GM10248 (cell line): ENCODE results near the gene NTM.

Source experiments
- CTCF ChIA-PET: fragments of 300-600 bp; sonication (Branson Sonifier 250); formaldehyde crosslinking; extraction: SDS; loops from one replicate; lab custom pipeline; 2021; ENCODE audit warnings: antibody characterized with exemption; lab: Yijun Ruan, JAX
- POLR2A ChIA-PET: fragments of 350-650 bp; sonication (Branson Sonifier 250); formaldehyde crosslinking; extraction: SDS; loops from one replicate; lab custom pipeline; 2020; ENCODE audit warnings: antibody characterized with exemption; lab: Yijun Ruan, JAX
- DNase-seq: peaks from one replicate; pipeline ENCODE4 v3.0.0; 2012; ENCODE audit errors: extremely low spot score
- TF ChIP-seq, protein P1 (sequence below): IDR thresholded peaks from 2 replicates; pipeline ENCODE4 v1.5.1; 2012; ENCODE audit warnings: mild to moderate bottlenecking, low read depth; ENCODE audit errors: extremely low read depth, missing control alignments, control extremely low read depth

Gene NTM

DNA sequence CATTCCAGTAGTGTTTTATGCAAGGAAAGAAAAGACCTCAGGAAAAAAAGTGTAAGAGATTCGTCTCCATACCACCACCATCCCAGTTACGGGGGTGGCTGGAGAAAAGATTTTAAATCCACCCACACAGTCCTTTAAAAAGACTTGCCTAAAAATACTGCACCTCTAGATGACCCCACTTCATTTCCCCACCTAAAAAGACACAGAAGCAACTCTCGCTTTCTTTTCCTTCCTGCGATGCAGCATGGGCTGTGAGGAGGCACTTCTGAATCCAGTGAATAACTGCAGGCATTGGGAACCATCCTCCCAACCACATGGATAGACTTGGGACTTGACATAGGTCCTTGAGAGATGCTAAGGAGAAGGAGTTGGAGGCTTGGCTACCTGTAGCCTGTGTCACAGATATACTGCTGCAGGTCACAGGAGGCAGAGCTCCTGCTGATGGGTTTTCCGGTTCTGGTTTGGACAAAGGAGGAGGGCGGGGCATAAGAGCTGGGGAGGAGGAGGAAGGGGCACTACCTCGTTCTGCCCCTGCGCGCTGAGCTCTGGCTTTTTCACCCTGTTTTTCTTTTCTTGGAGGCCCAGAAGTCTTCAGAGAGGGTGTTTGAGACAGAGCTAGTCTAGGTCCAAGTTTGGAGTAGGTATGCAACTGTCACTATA is 285.9 kb downstream of the NTM start:
- POLR2A ChIA-PET = no interaction called here
- TF ChIP-seq, protein P1, sequence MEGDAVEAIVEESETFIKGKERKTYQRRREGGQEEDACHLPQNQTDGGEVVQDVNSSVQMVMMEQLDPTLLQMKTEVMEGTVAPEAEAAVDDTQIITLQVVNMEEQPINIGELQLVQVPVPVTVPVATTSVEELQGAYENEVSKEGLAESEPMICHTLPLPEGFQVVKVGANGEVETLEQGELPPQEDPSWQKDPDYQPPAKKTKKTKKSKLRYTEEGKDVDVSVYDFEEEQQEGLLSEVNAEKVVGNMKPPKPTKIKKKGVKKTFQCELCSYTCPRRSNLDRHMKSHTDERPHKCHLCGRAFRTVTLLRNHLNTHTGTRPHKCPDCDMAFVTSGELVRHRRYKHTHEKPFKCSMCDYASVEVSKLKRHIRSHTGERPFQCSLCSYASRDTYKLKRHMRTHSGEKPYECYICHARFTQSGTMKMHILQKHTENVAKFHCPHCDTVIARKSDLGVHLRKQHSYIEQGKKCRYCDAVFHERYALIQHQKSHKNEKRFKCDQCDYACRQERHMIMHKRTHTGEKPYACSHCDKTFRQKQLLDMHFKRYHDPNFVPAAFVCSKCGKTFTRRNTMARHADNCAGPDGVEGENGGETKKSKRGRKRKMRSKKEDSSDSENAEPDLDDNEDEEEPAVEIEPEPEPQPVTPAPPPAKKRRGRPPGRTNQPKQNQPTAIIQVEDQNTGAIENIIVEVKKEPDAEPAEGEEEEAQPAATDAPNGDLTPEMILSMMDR = no peak
- CTCF ChIA-PET = interaction anchor here (1.4 to 4.5 kb wide), 5 partner anchors 10 to 92 kb away, joined by 4 to 29 read pairs (median 6); no protein-coding TSS in a partner anchor
- no peak for DNase-seq

DNA sequence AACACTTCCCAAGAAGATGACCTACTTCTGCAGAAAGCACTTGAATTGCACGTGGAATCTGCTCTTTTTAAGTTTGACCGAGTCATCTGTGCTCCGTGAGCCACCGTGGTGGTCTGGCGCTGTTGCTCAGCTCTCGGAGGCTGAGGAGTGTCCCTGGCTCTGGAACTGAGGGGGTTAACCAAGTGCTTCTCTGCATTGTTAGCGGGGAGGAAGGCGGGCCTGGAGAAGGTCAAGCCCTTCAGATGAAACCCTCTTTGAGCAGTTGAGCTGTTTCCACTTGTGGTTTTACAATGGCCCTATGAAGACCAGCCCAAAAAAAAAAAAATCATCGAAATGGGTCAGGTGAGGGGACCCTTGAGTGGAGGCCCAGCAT is 286.4 kb downstream of the NTM start:
- POLR2A ChIA-PET = no interaction called here
- CTCF ChIA-PET = interaction anchor here (1.1 to 4.5 kb wide), 8 partner anchors 11 to 91 kb away, joined by 3 to 29 read pairs (median 6); no protein-coding TSS in a partner anchor
- TF ChIP-seq, protein P1 = no peak
- DNase-seq = no peak

DNA sequence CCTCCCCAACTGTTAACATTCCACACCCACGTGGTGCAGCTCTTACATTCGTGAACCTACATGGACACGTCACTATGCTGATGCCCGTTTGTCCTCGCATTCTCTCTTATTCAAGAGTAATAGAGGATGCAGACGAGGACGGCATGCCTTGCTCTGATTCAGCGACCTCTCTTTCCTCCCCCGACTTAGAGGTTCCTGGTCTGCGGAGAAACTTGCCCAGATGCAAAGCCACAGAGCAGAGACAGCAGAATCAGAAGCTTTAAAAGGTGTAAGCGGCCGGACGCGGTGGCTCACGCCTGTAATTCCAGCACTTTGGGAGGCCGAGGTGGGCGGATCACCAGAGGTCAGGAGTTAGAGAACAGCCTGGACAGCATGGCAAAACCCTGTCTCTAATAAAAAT is 288.0 kb downstream of the NTM start:
- TF ChIP-seq, protein P1 = no peak
- ChIA-PET CTCF (interaction anchor here (1.4 to 4.5 kb wide), 5 partner anchors 9 to 30 kb away, joined by 3 to 29 read pairs (median 4); no protein-coding TSS in a partner anchor), POLR2A (no interaction called here)
- DNase-seq = no peak

DNA sequence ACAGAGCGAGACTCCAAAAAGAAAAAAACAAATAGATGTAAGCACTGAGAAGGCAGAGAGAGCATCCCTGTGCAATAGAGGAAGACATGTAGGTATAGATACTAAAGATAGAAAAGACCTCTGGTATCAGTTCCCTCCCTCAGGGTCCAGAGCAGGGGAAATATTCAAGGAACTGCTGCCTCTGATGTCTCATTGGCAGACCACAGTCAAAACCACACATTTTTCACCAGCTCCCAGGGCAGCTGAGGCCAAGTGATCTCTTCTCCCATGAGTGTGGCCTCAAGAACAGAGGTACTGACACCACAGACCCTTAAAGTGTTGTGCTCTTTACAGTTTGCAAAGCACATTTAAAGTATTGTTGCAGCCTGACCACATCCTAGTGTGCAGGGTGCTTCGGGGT is 288.5 kb downstream of the NTM start:
- ChIA-PET POLR2A (no interaction called here), CTCF (interaction anchor here (1.2 to 4.5 kb wide), 4 partner anchors 9 to 36 kb away, joined by 3 to 29 read pairs (median 11); no protein-coding TSS in a partner anchor)
- TF ChIP-seq, protein P1 = no peak
- peak; percentile 50 for DNase-seq

DNA sequence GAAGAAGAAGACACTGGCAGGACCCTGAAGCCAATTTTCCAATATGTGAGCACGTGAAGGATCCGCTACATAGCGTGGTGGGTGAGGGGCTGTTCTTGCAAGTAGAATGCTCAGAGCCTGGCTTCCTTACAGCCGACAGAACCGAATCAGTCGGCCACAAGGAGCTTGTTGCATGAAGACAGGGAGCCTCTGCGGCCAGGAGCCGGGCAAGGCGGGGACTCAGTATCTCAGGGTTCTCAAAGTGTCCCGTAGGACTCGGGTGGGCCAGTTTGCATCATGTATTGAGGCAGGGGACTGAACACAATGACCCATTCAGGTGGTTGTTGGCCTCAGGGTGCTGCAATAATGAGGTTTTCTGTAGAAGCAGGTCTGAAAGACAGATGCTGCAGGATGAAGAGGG is 289.5 kb downstream of the NTM start:
- ChIA-PET POLR2A (no interaction called here), CTCF (interaction anchor here (1.2 to 4.5 kb wide), 3 partner anchors 8 to 35 kb away, joined by 3 to 29 read pairs (median 19); no protein-coding TSS in a partner anchor)
- TF ChIP-seq, protein P1 = no peak
- no peak for DNase-seq

DNA sequence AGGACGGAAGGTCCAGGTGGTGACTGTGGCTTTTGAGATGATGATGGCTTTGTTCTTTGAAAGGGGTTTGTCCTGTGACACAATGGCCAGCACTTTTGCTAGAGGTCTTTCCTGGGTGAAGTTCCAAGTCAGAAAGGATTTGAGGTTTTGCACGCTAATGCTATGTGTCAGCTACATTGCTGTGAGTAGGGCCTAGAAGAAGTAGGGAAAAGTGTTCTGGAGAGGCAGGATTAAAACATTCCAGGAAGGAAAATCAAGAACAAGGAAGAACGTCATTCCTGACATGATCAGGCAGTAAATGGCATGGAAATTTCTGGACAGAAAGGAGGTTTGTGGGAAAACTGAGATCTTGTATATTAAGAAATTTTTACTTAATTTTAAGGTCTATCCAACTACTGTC is 290.7 kb downstream of the NTM start:
- TF ChIP-seq, protein P1 = no peak
- ChIA-PET CTCF (no interaction called here), POLR2A (no interaction called here)
- DNase-seq = no peak
